ENCODE measurements around the gene DERL3. TPM values are rescaled to one million over a fixed set of nuclear protein-coding genes. Genes with fewer than 3 reads are reported as not detected.

Gene DERL3
- total RNA-seq, 1 experiment from 2014 or later = 9.8 TPM

- peak overlapping the region in 1 of 2 experiments; percentile 94; a peak in 3 of 5 replicates for H3K4me3 Mint-ChIP-seq
- peak overlapping the region in 1 of 3 experiments; percentile 13; a peak in 1 of 7 replicates for H3K27ac Mint-ChIP-seq
- H4K20me1 ChIP-seq (ENCODE audit: control insufficient read depth, insufficient read depth, insufficient read length) = no peaks in the 10 kb centered on the region
Measured at GRCh38 chr22:23840026-23840425, 1.2 kb upstream of the DERL3 start.

More at GRCh38 chr22:23840026-23840425, 1.2 kb upstream of the DERL3 start:
- H3T11ph ChIP-seq (ENCODE audit: low read length) = no peak overlapping the region
- H3K4me1 Mint-ChIP-seq = peaks cover 24 to 33% of the 10 kb centered on the region in 2 experiments
- H3K27ac ChIP-seq (ENCODE audit: insufficient read length, low read depth, low read length) = no peak overlapping the region
- no peak overlapping the region for H2AFZ ChIP-seq (ENCODE audit: low read length)
- no peaks in the 10 kb centered on the region for H3K79me2 ChIP-seq (ENCODE audit: insufficient read depth, low read length)
- no peak for TF ChIP-seq CTCF (conservative IDR thresholded peaks at IDR 0.05)
- no peak overlapping the region for H3K14ac ChIP-seq (ENCODE audit: insufficient read depth, low read length)
- H4K8ac ChIP-seq (replicated peaks; ENCODE audit: insufficient read length, low read depth, low read length) = no peak overlapping the region
- no peak overlapping the region for H2BK12ac ChIP-seq (ENCODE audit: insufficient read length, low read depth, low read length)
- H3K18ac ChIP-seq (ENCODE audit: insufficient read length, low read depth, low read length) = no peak overlapping the region
- peak overlapping the region; percentile 63 for H3K4me2 ChIP-seq (ENCODE audit: insufficient read depth, insufficient read length, low read length)
- no peaks in the 10 kb centered on the region for H3K9me3 ChIP-seq (ENCODE audit: control insufficient read depth, low read depth, low read length)
- no CpG with 5 or more reads among the region's 7 CpGs for WGBS (ENCODE audit: extremely low coverage, insufficient read length, low lambda C conversion rate)
- H3K56ac ChIP-seq (ENCODE audit: insufficient read length, low read depth, low read length) = no peak overlapping the region
- no peak overlapping the region for H3K4ac ChIP-seq (ENCODE audit: low read depth, low read length)
- H3K9me3 Mint-ChIP-seq = peaks cover 0 to 3% of the 10 kb centered on the region in 2 experiments; a peak in 2 of 5 replicates
- no peak overlapping the region for H4K91ac ChIP-seq (ENCODE audit: insufficient read length, low read depth, low read length)
- peaks cover 30% of the 10 kb centered on the region for H3K27me3 Mint-ChIP-seq (ENCODE audit: low read depth)
- H2BK120ac ChIP-seq (ENCODE audit: low read depth, low read length, poor library complexity, severe bottlenecking) = no peak overlapping the region
- no peak overlapping the region for H2AK5ac ChIP-seq (ENCODE audit: insufficient read length, low read length)
- no peak overlapping the region for H2BK5ac ChIP-seq (ENCODE audit: insufficient read length, low read length)
- H4K5ac ChIP-seq (ENCODE audit: insufficient read length, low read depth, low read length) = no peak overlapping the region
- H3K36me3 Mint-ChIP-seq (ENCODE audit: insufficient read depth in 1 of 3, low read depth in 3 of 3) = peaks cover 6 to 12% (median 7%) of the 10 kb centered on the region in 3 experiments; a peak in 6 of 7 replicates
- H3K9ac ChIP-seq (ENCODE audit: extremely low read depth, insufficient read length, low read length) = no peak overlapping the region
- no peaks in the 10 kb centered on the region; the same call in 1 of the 2 replicates for H3K4me1 ChIP-seq (ENCODE audit: insufficient read depth, low read length)
- H2BK15ac ChIP-seq (ENCODE audit: low read depth, low read length) = no peak overlapping the region
- no peak overlapping the region for H2BK20ac ChIP-seq (ENCODE audit: low read depth, low read length, poor library complexity, severe bottlenecking)
- no peak overlapping the region for H3K23ac ChIP-seq (ENCODE audit: insufficient read length, low read depth, low read length)
- no peaks in the 10 kb centered on the region; the same call in 1 of the 2 replicates for H3K27me3 ChIP-seq (ENCODE audit: insufficient read depth, low read length)
- H3K79me1 ChIP-seq (ENCODE audit: insufficient read depth, low read depth, low read length, poor library complexity, severe bottlenecking) = no peaks in the 10 kb centered on the region
- H3K23me2 ChIP-seq (ENCODE audit: insufficient read length, low read depth, low read length, poor library complexity, severe bottlenecking) = peaks cover 6% of the 10 kb centered on the region
- no peak for DNase-seq
